COR-L47 (cell line): Measurements from ENCODE around the gene EVPL.
"Not testable (repeated sequence)": the region's sequence is repeated elsewhere in the genome, so short reads cannot be mapped to it uniquely, and the experiment has no call there.

Experiments used
- DNase-seq: peaks from one replicate; lab custom pipeline; 2025; lab: John Stamatoyannopoulos, UW

EVPL gene

GRCh38 chr17:75996665-75997590, 30.2 kb downstream of the EVPL start:
- no peak for DNase-seq

DNA sequence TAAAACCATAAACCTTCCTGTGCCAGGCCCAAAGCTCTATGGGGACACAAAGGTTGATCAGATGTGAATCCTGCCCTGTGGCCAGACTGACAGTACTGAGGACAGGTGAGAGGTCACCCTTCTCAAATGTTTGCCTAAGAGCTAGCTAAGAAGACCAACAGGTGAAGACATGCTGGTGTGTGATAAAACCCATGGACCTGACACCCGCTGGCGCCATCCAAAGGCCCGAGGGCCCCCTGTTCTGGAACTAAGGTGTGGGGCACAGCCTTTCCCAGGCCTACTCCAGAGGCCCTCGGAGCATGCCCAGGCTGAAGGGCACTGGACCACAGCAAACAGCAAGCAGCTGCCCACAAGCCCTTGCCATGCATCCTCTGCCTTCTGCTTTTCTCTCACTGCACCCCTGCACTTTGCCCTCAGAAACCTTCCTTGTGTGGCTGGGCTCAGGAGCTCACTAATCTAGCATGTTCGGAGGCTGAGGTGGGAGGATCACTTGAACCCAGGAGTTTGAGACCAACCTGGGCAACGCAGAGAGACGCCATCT, 31.7 kb downstream of the EVPL start:
- no peak for DNase-seq

DNA sequence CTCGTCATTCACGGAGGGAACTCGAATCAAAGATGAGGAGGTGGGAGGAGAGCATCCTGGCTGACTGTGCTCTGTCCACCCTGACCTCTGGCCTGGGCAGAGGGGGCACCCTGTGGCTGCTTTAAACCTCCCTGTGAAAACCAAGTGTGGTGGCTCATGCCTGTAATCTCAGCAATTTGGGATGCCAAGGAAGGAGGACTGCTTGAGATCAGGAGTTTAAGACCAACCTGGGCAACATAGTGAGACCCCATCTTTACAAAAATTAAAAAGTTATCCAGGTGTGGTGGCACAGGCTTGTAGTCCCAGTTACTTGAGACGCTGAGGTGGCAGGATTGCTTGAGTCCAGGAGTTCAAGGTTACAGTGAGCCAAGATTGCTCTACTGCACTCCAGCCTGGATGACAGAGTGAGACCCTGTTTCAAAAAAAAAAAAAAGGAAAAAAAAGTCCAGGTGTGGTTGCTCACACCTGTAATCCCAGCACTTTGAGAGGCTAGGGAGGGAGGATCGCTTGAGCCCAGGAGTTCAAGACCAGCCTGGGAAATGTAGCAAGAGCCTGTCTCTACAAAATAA, 32.2 kb downstream of the EVPL start:
- no peak for DNase-seq

GRCh38 chr17:75991396-75991795, 35.7 kb downstream of the EVPL start:
- DNase-seq: no peak

DNA sequence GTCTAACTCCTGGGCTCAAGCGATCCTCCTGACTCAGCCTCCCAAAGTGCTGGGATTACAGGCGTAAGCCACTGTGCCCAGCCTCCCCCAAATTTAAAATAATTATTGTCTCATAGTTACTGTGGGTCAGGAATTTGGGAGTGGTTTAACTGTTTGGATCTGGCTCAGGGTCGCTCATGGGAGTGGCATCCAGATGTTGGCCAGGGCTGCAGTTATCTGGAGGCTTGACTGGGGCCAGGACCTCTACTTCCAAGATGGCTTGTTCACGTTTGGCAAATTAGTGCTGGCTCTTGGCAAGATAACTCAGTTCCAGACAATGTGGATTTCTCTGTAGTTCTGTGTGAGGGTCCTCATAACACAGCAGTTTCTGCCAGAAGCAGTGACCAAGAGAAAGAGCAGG, 40.1 kb downstream of the EVPL start:
- no peak for DNase-seq

- no peak for DNase-seq
Observed at GRCh38 chr17:75985986-75986385, 41.1 kb downstream of the EVPL start.

DNA sequence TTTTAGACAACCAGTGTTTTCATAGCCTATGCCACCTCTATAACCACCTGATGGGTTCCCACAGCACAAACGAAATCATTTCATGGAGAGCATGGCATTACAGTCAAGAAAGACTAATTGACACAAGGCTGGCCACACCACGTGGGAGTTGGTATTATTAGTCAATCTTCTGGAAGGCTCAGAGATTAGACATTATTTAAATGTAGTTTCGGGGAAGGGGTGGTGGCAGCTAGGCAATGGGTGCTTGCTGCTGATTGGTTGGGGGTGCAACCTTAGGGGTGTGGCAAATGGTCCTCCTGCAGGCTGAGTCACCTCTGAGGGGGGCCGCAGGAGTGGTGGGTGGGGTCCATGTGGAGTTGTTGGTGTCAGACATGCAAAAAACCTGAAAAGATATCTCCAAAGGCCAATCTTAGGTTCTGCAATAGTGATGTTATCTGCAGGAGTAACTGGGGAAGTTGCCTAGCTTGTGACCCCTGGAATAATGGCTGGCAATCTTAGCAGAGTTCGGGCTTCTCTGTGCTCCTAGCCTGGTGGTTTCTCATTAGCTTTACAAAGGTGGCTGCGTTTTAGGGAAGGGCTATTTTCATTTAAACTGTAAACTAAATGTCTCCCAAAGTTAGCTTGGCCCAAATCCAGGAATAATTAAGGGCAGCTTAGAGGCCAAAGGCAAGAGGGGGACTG, 43.5 kb downstream of the EVPL start:
- DNase-seq: no peak

DNA sequence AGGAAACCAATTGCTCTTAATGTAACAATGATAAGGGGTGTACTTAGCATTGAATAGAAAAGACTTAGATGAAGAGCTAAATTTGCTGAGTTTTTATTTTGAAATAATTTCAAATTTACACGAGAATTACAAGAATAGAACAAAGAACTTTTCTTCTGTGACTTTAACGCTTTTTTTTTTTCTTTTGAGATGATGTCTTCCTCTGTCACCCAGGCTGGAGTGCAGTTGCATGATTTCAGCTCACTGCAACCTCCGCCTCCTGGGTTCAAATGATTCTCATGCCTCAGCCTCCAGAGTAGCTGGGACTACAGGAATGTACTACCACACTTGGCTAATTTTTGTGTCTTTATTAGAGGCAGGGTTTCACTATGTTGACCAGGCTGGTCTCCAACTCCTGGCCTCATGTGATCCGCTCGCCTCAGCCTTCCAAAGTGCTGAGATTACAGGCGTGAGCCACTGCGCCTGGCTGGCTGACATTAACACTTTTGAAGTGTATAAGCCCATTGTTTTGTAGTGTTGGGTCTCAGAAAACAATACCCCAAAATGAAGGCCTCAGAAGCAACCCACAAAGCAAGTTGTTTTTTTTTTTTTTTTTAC, 46.0 kb downstream of the EVPL start:
- no peak for DNase-seq

- no peak for DNase-seq
Observed at GRCh38 chr17:75980188-75981018, 46.7 kb downstream of the EVPL start.

DNA sequence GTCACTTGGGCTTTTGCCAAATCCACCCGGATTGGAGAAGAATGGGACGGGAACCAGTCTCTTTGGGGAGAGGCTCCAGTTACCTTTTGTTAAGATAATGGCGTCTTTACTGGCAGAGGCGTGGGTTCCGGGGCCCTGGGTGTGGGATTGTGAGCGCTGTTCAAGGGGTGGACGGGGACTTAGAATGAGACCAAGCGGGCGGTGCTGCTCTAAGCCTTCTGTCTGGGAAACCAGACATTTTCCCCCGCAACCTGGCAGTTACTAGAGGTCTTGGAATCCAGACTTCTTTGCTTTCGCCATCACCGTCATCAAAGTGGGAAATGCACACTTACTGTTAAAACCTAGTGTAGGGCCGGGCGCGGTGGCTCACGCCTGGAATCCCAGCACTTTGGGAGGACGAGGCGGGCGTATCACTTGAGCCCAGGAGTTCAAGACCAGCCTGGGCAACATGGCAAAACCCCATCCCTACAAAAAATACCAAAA, 47.4 kb downstream of the EVPL start:
- DNase-seq: no peak

GRCh38 chr17:75978938-75979704, 48.0 kb downstream of the EVPL start, which contains the start of the genes ACOX1 and TEN1:
Gene ACOX1, minus strand, starts transcription at chr17:75979166. Its CDS starts 93 bp downstream, at chr17:75979073.
Gene TEN1, plus strand, starts transcription at chr17:75979240. Its CDS starts 6,953 bp downstream, at chr17:75986193.
- peak; percentile 93 for DNase-seq

DNA sequence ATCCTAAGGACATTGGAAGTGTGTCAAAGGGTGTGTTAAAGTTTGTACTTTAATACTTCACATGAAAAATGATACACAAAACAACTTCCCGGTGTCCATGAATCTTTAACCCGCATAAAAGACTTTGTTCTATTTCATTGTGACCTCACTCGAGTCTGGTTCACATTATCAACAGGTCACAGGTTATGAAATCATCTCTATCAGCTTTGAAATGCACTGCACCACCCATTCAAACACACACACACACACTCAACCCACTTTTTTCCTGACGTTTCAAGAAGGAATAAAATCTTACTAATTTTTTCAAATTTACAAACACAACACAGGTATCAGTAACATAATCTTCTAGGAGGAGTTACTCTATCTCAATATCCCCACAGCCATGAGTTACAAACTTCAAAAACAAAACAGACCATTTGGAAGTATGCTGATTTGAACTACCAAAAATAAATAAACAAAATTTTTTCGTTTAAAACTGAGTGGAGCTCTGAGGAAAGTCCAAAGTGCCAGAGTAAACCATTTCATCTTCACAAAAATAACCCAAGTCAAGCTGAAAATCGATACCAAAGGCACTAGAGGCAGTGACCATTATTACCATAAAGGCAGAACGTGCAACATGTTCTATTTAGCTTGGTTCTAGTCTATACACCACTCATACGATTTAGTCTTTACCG, 50.8 kb downstream of the EVPL start:
- DNase-seq: no peak

GRCh38 chr17:75975757-75976174, 51.3 kb downstream of the EVPL start:
- no peak for DNase-seq

DNA sequence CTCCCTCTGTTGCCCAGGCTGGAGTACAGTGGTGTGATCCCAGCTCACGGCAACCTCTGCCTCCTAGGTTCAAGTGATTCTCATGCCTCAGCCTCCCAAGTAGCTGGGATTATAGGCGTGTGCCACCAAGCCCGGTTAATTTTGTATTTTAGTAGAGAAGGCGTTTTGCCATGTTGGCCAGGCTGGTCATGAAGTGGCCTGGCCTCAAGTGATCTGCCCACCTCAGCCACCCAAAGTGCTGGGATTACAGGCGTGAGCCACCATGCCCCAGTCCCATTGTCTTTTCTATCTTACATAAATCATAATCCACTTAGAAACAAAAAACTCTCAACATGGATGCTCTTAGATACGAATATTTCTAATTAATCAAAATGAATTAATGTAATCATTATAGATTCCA, 51.9 kb downstream of the EVPL start:
- not testable (repeated sequence) for DNase-seq

DNA sequence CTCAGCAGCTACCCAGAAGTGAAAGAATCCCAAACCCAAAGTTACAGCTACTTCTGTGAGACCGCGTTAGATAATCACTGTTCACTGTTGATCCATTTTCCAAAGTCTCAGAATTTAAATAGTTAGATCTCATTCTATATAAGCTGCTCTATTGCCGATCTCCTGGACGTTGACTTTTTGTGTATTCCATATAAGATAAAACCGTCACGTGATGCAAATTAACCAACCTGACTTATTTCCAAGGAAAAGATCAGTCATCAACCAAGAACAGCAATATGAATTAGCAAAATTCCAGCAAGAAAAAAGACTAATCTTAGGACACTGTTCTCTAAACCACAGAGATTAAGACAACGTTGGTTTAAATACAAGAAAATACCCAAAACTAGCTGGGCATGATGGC, 56.5 kb downstream of the EVPL start:
- no peak for DNase-seq

- DNase-seq: no peak
Observed at GRCh38 chr17:75970011-75970523, 57.0 kb downstream of the EVPL start.

GRCh38 chr17:75969044-75969443, 58.1 kb downstream of the EVPL start:
- not testable (repeated sequence) for DNase-seq

- no peak for DNase-seq
Observed at GRCh38 chr17:75965468-75965867, 61.6 kb downstream of the EVPL start.

- no peak for DNase-seq
Observed at GRCh38 chr17:75959839-75960511, 67.1 kb downstream of the EVPL start.
